Measurements from ENCODE around the gene GUCA1A.
"Not testable (repeated sequence)": the region's sequence is repeated elsewhere in the genome, so short reads cannot be mapped to it uniquely, and the experiment has no call there.

GUCA1A gene

GRCh38 chr6:42179261-42179944 lies 6.2 kb downstream of the GUCA1A start:
- no peak for DNase-seq

- DNase-seq = no peak
Measured at GRCh38 chr6:42179945-42180313, 6.8 kb downstream of the GUCA1A start.

- no peak for DNase-seq
Measured at GRCh38 chr6:42182101-42182500, 8.9 kb downstream of the GUCA1A start.

- DNase-seq = no peak
Measured at GRCh38 chr6:42184475-42184874, 11.3 kb downstream of the GUCA1A start.

- no peak for DNase-seq
Measured at GRCh38 chr6:42185597-42185996, 12.4 kb downstream of the GUCA1A start.

- no peak for DNase-seq
Measured at GRCh38 chr6:42188406-42188805, 15.2 kb downstream of the GUCA1A start.

GRCh38 chr6:42190554-42191183 lies 17.5 kb downstream of the GUCA1A start:
- DNase-seq = no peak

GRCh38 chr6:42192385-42192784 lies 19.2 kb downstream of the GUCA1A start:
- DNase-seq = not testable (repeated sequence)

- DNase-seq = no peak
Measured at GRCh38 chr6:42193491-42193894, 20.3 kb downstream of the GUCA1A start.

- DNase-seq = no peak
Measured at GRCh38 chr6:42194056-42194455, 20.9 kb downstream of the GUCA1A start.

- no peak for DNase-seq
Measured at GRCh38 chr6:42195415-42195814, 22.3 kb downstream of the GUCA1A start.

- peak; percentile 34 for DNase-seq
Measured at GRCh38 chr6:42197555-42198362, 24.6 kb downstream of the GUCA1A start.

GRCh38 chr6:42199106-42199981 lies 26.2 kb downstream of the GUCA1A start:
- peak; percentile 84 for DNase-seq

GRCh38 chr6:42200035-42200434 lies 26.9 kb downstream of the GUCA1A start:
- DNase-seq = no peak

GRCh38 chr6:42201382-42201781 lies 28.2 kb downstream of the GUCA1A start:
- no peak for DNase-seq

- not testable (repeated sequence) for DNase-seq
Measured at GRCh38 chr6:42202131-42202915, 29.2 kb downstream of the GUCA1A start.

GRCh38 chr6:42203183-42203582 lies 30.0 kb downstream of the GUCA1A start:
- no peak for DNase-seq

GRCh38 chr6:42204768-42205282 lies 31.7 kb downstream of the GUCA1A start:
- no peak for DNase-seq

GRCh38 chr6:42207559-42207958 lies 34.4 kb downstream of the GUCA1A start:
- not testable (repeated sequence) for DNase-seq

- DNase-seq = no peak
Measured at GRCh38 chr6:42210551-42210950, 37.4 kb downstream of the GUCA1A start.

- DNase-seq = no peak
Measured at GRCh38 chr6:42211726-42212125, 38.6 kb downstream of the GUCA1A start.

- no peak for DNase-seq
Measured at GRCh38 chr6:42212442-42212841, 39.3 kb downstream of the GUCA1A start.
